Measurements from ENCODE around the gene SLF2. TPM values are rescaled to one million over a fixed set of nuclear protein-coding genes. Genes with fewer than 3 reads are reported as not detected.

Gene SLF2
- total and polyA plus RNA-seq, 2 of the 13 experiments (the other 11 are each of a cell fraction or from before 2014, with no cell fraction given): 12.2 to 48.1 TPM

DNA sequence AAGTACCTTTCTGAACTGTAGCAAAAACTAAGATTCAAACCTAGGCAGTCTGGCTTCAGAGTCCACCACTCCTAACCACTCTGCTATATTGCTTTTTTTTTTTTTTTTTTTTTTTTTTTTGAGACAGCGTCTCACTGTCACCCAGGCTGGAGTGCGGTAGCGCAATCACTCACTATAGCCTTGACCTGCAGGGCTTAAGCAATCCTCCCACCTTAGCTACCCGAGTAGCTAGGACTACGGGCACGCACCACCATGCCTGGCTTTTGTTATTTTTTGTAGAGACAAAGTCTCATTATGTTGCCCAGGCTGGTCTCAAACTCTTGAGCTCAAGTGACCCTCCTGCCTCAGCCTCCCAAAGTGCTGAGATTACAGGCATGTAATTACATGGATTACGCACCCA, 10.1 kb upstream of the SLF2 start (continued):
- TF ChIP-seq, protein P1, sequence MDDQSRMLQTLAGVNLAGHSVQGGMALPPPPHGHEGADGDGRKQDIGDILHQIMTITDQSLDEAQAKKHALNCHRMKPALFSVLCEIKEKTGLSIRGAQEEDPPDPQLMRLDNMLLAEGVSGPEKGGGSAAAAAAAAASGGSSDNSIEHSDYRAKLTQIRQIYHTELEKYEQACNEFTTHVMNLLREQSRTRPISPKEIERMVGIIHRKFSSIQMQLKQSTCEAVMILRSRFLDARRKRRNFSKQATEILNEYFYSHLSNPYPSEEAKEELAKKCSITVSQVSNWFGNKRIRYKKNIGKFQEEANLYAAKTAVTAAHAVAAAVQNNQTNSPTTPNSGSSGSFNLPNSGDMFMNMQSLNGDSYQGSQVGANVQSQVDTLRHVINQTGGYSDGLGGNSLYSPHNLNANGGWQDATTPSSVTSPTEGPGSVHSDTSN (CRISPR knock-in tag; IDR thresholded peaks at IDR 0.05; ENCODE audit: borderline replicate concordance): no peak
- TF ChIP-seq SAP130 (CRISPR knock-in tag; IDR thresholded peaks at IDR 0.05; ENCODE audit: low read depth) (peak; percentile 22; the same call in 1 of the 2 replicates), HOXD1 (CRISPR knock-in tag; IDR thresholded peaks at IDR 0.05) (no peak), KDM1A (CRISPR knock-in tag; IDR thresholded peaks at IDR 0.05) (no peak), MYC (CRISPR knock-in tag; IDR thresholded peaks at IDR 0.05; ENCODE audit: borderline replicate concordance) (no peak), WIZ (CRISPR knock-in tag; IDR thresholded peaks at IDR 0.05) (no peak), ZNF501 (CRISPR knock-in tag; IDR thresholded peaks at IDR 0.05) (no peak), SOX6 (IDR thresholded peaks at IDR 0.05) (no peak), SOX6 (CRISPR knock-in tag; IDR thresholded peaks at IDR 0.05) (peak; percentile 37; the same call in 1 of the 2 replicates), ARNTL (CRISPR knock-in tag; IDR thresholded peaks at IDR 0.05) (no peak), ZNF674 (CRISPR knock-in tag; IDR thresholded peaks at IDR 0.05; ENCODE audit: low read depth) (no peak), ZNF260 (CRISPR knock-in tag; IDR thresholded peaks at IDR 0.05; ENCODE audit: borderline replicate concordance, low read depth) (no peak), CEBPB (IDR thresholded peaks at IDR 0.05; ENCODE audit: borderline replicate concordance, low read depth, low read length) (peak; percentile 90), ZNF552 (CRISPR knock-in tag; IDR thresholded peaks at IDR 0.05; ENCODE audit: borderline replicate concordance) (no peak), MAZ (IDR thresholded peaks at IDR 0.05; ENCODE audit: borderline replicate concordance, low read depth, low read length) (no peak), MAZ (CRISPR knock-in tag; IDR thresholded peaks at IDR 0.05; ENCODE audit: low read depth) (no peak), ZFP1 (CRISPR knock-in tag; IDR thresholded peaks at IDR 0.05) (0 out of 2 replicates have a peak, but pooled peaks have one; percentile 57), RFX1 (IDR thresholded peaks at IDR 0.05) (peak; percentile 19; the same call in 1 of the 2 replicates), ZFY (CRISPR knock-in tag; IDR thresholded peaks at IDR 0.05) (no peak)
- TF ChIP-seq, protein P2, sequence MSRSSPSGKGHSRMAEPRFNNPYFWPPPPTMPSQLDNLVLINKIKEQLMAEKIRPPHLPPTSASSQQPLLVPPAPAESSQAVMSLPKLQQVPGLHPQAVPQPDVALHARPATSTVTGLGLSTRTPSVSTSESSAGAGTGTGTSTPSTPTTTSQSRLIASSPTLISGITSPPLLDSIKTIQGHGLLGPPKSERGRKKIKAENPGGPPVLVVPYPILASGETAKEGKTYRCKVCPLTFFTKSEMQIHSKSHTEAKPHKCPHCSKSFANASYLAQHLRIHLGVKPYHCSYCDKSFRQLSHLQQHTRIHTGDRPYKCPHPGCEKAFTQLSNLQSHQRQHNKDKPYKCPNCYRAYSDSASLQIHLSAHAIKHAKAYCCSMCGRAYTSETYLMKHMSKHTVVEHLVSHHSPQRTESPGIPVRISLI (CRISPR knock-in tag; IDR thresholded peaks at IDR 0.05; ENCODE audit: borderline replicate concordance): peak; percentile 94
- TF ChIP-seq, protein P3, sequence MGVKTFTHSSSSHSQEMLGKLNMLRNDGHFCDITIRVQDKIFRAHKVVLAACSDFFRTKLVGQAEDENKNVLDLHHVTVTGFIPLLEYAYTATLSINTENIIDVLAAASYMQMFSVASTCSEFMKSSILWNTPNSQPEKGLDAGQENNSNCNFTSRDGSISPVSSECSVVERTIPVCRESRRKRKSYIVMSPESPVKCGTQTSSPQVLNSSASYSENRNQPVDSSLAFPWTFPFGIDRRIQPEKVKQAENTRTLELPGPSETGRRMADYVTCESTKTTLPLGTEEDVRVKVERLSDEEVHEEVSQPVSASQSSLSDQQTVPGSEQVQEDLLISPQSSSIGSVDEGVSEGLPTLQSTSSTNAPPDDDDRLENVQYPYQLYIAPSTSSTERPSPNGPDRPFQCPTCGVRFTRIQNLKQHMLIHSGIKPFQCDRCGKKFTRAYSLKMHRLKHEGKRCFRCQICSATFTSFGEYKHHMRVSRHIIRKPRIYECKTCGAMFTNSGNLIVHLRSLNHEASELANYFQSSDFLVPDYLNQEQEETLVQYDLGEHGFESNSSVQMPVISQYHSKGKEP (CRISPR knock-in tag; IDR thresholded peaks at IDR 0.05): no peak
- TF ChIP-seq, protein P4, sequence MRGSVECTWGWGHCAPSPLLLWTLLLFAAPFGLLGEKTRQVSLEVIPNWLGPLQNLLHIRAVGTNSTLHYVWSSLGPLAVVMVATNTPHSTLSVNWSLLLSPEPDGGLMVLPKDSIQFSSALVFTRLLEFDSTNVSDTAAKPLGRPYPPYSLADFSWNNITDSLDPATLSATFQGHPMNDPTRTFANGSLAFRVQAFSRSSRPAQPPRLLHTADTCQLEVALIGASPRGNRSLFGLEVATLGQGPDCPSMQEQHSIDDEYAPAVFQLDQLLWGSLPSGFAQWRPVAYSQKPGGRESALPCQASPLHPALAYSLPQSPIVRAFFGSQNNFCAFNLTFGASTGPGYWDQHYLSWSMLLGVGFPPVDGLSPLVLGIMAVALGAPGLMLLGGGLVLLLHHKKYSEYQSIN (CRISPR knock-in tag; IDR thresholded peaks at IDR 0.05; ENCODE audit: borderline replicate concordance): no peak
- TF ChIP-seq, protein P5, sequence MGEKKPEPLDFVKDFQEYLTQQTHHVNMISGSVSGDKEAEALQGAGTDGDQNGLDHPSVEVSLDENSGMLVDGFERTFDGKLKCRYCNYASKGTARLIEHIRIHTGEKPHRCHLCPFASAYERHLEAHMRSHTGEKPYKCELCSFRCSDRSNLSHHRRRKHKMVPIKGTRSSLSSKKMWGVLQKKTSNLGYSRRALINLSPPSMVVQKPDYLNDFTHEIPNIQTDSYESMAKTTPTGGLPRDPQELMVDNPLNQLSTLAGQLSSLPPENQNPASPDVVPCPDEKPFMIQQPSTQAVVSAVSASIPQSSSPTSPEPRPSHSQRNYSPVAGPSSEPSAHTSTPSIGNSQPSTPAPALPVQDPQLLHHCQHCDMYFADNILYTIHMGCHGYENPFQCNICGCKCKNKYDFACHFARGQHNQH (CRISPR knock-in tag; IDR thresholded peaks at IDR 0.05): no peak
- TF ChIP-seq, protein P6, sequence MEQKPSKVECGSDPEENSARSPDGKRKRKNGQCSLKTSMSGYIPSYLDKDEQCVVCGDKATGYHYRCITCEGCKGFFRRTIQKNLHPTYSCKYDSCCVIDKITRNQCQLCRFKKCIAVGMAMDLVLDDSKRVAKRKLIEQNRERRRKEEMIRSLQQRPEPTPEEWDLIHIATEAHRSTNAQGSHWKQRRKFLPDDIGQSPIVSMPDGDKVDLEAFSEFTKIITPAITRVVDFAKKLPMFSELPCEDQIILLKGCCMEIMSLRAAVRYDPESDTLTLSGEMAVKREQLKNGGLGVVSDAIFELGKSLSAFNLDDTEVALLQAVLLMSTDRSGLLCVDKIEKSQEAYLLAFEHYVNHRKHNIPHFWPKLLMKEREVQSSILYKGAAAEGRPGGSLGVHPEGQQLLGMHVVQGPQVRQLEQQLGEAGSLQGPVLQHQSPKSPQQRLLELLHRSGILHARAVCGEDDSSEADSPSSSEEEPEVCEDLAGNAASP (CRISPR knock-in tag; IDR thresholded peaks at IDR 0.05; ENCODE audit: borderline replicate concordance): 0 out of 2 replicates have a peak, but pooled peaks have one; percentile 33

Measured in HepG2 (cell line).